OCI-LY1 (cell line): ENCODE data around the gene METTL8.

ENCODE experiments used
- CTCF ChIP-seq: fragments of 200-600 bp; sonication (generic), shearing (Covaris generic); IDR thresholded peaks from 2 replicates; pipeline ENCODE4 v1.5.1; 2017; ENCODE audit warnings: mild to moderate bottlenecking, antibody characterized with exemption, low read length, moderate library complexity, mixed read lengths
- EZH2 ChIP-seq: fragments of 200-600 bp; sonication (generic), shearing (Covaris generic); IDR thresholded peaks from 2 replicates; pipeline ENCODE4 v1.8.0; 2017; ENCODE audit warnings: borderline replicate concordance, mixed run types, mild to moderate bottlenecking, antibody characterized with exemption, low read length, moderate library complexity, mixed read lengths

- TF ChIP-seq CTCF = no peak
- no peak for TF ChIP-seq EZH2
These were observed 113.1 kb downstream of the METTL8 start for GRCh38 chr2:171320731-171321130.
